HG03469 (cell line): Measurements from ENCODE around the gene BAIAP3.
A peak's percentile ranks its signal among the peaks of the same experiment; 100 is the strongest.

Source experiments
- ATAC-seq: cut with Tn5 transposase; IDR thresholded peaks from one replicate; pipeline ENCODE4 v1.9.1; 2021; ENCODE audit warnings: mild to moderate bottlenecking, moderate library complexity, moderate number of reproducible peaks; ENCODE audit not compliant: unreplicated experiment

The BAIAP3 gene

GRCh38 chr16:1344499-1344898 lies 11.1 kb downstream of the BAIAP3 start:
- no peak for ATAC-seq

GRCh38 chr16:1345087-1345486 lies 11.6 kb downstream of the BAIAP3 start:
- no peak for ATAC-seq

GRCh38 chr16:1345651-1346421 lies 12.4 kb downstream of the BAIAP3 start:
- no peak for ATAC-seq

- ATAC-seq = no peak
These were observed 13.2 kb downstream of the BAIAP3 start for GRCh38 chr16:1346422-1347285.

- no peak for ATAC-seq
These were observed 13.9 kb downstream of the BAIAP3 start for GRCh38 chr16:1347286-1347855.

GRCh38 chr16:1347962-1348361 lies 14.5 kb downstream of the BAIAP3 start:
- ATAC-seq = no peak

- ATAC-seq = no peak
These were observed 15.0 kb downstream of the BAIAP3 start for GRCh38 chr16:1348441-1348840.

GRCh38 chr16:1348926-1349325 lies 15.5 kb downstream of the BAIAP3 start:
- no peak for ATAC-seq

GRCh38 chr16:1349351-1349750 lies 15.9 kb downstream of the BAIAP3 start:
- ATAC-seq = no peak

- ATAC-seq = no peak
These were observed 16.5 kb downstream of the BAIAP3 start for GRCh38 chr16:1349951-1350350.

- no peak for ATAC-seq
These were observed 17.2 kb downstream of the BAIAP3 start for GRCh38 chr16:1350691-1351090.

- no peak for ATAC-seq
These were observed 17.8 kb downstream of the BAIAP3 start for GRCh38 chr16:1351215-1351581.

- peak; percentile 44 for ATAC-seq
These were observed 18.3 kb downstream of the BAIAP3 start, which contains the start of the genes GNPTG and TSR3 for GRCh38 chr16:1351582-1352362. GNPTG (plus strand) TSS chr16:1351931; CDS start chr16:1351966, 35 bp downstream. TSR3 (minus strand) TSS chr16:1351878; CDS start chr16:1351804, 74 bp downstream.

GRCh38 chr16:1354815-1355540 lies 21.5 kb downstream of the BAIAP3 start:
- ATAC-seq = no peak

- ATAC-seq = no peak
These were observed 22.1 kb downstream of the BAIAP3 start for GRCh38 chr16:1355591-1355990.

GRCh38 chr16:1356061-1356900 lies 22.8 kb downstream of the BAIAP3 start:
- ATAC-seq = no peak

- no peak for ATAC-seq
These were observed 24.6 kb downstream of the BAIAP3 start for GRCh38 chr16:1357906-1358566.

- no peak for ATAC-seq
These were observed 28.4 kb downstream of the BAIAP3 start for GRCh38 chr16:1361685-1362360.
